Tibial nerve (tissue), 4 donors: ENCODE results near the gene UBL4A.

Experiments
- CTCF ChIP-seq, 5 experiments: fragments of 200-600 bp in 3 of 5; fragments of 450-650 bp in 2 of 5; sonication (generic) in 3 of 5; IDR thresholded peaks; one replicate each; pipeline ENCODE4 v1.5.1; 2016 to 2019; ENCODE audit warnings: antibody characterized with exemption in 5 of 5, mild to moderate bottlenecking in 3 of 5, moderate library complexity in 2 of 5
- EP300 ChIP-seq, 2 donors: sonication (generic); formaldehyde crosslinking; IDR thresholded peaks; one replicate each; pipeline ENCODE4 v1.6.1; 2017; ENCODE audit warnings: antibody characterized with exemption in 2 of 2, mild to moderate bottlenecking in 1 of 2
- POLR2A ChIP-seq, 2 donors: fragments of 450-650 bp; IDR thresholded peaks; one replicate each; pipeline ENCODE4 v1.6.1; 2017; ENCODE audit warnings: antibody characterized with exemption in 2 of 2, mild to moderate bottlenecking in 2 of 2, moderate library complexity in 2 of 2

- TF ChIP-seq CTCF (IDR thresholded peaks at IDR 0.05) (no peak), POLR2A (IDR thresholded peaks at IDR 0.05) (no peak), EP300 (IDR thresholded peaks at IDR 0.05) (no peak)
Observed at GRCh38 chrX:154476821-154477220, 9.6 kb downstream of the UBL4A start.
